Measurements from ENCODE around the gene FIGNL2.

DNA sequence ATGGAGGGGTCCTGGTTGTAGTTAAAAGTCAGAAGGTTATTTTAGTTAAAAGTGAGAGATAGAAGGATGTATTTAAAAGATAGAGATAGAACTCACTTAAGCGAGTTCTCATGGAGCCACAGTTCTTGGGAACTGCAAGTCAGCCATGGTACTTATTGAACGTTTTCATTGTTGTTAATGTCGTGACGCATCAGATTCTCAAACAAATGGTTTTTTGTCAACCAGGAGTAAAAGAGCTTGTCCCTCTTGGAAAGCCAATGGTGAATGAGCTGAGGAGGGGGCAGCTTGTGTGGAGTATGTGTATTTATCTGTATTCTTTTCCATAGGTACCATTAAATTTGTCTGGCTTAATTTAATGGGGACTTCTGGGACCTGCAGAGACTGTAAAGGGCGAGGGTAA, 68.6 kb downstream of the FIGNL2 start:
- TF ChIP-seq POLR2A (IDR thresholded peaks at IDR 0.05) = no peak
- TF ChIP-seq CTCF (IDR thresholded peaks at IDR 0.05) = no peak
